NCI-H1048 (cell line): ENCODE results near the gene DLAT.
A peak's percentile ranks its signal among the peaks of the same experiment; 100 is the strongest.
"Not testable (repeated sequence)": the region's sequence is repeated elsewhere in the genome, so short reads cannot be mapped to it uniquely, and the experiment has no call there.

Experiments
- DNase-seq: peaks from one replicate; lab custom pipeline; 2025; lab: John Stamatoyannopoulos, UW

DLAT gene

GRCh38 chr11:112050721-112051120 is 25.5 kb downstream of the DLAT start:
- DNase-seq = no peak

GRCh38 chr11:112051768-112052167 is 26.6 kb downstream of the DLAT start:
- no peak for DNase-seq

- no peak for DNase-seq
Measured at GRCh38 chr11:112057170-112057569, 32.0 kb downstream of the DLAT start.

GRCh38 chr11:112058103-112058502 is 32.9 kb downstream of the DLAT start:
- no peak for DNase-seq

GRCh38 chr11:112062923-112063322 is 37.7 kb downstream of the DLAT start:
- no peak for DNase-seq

GRCh38 chr11:112073941-112074811 is 49.0 kb downstream of the DLAT start, which contains the start of the genes NKAPD1 and PIH1D2:
Gene NKAPD1 (plus strand): TSS chr11:112074299. CDS start chr11:112075575, 1,276 bp downstream.
Gene PIH1D2 (minus strand): TSS chr11:112074017. CDS start chr11:112073174, 843 bp downstream.
- DNase-seq = peak; percentile 58

- DNase-seq = no peak
Measured at GRCh38 chr11:112082729-112083128, 57.5 kb downstream of the DLAT start.

- no peak for DNase-seq
Measured at GRCh38 chr11:112085822-112086421, 60.7 kb downstream of the DLAT start.

- DNase-seq = peak; percentile 89
Measured at GRCh38 chr11:112086422-112087191, 61.4 kb downstream of the DLAT start, which contains the start of the genes SDHD and TIMM8B. Gene SDHD (plus strand): TSS chr11:112086873. CDS start chr11:112086908, 35 bp downstream. Gene TIMM8B (minus strand): TSS chr11:112086756. CDS start chr11:112086723, 33 bp downstream.

- DNase-seq = no peak
Measured at GRCh38 chr11:112087212-112087611, 62.0 kb downstream of the DLAT start.

- DNase-seq = not testable (repeated sequence)
Measured at GRCh38 chr11:112095302-112095701, 70.1 kb downstream of the DLAT start.

- no peak for DNase-seq
Measured at GRCh38 chr11:112096194-112096593, 71.0 kb downstream of the DLAT start.

- no peak for DNase-seq
Measured at GRCh38 chr11:112097734-112098528, 72.7 kb downstream of the DLAT start.

- DNase-seq = no peak
Measured at GRCh38 chr11:112100462-112100861, 75.3 kb downstream of the DLAT start.

- DNase-seq = no peak
Measured at GRCh38 chr11:112103446-112103845, 78.2 kb downstream of the DLAT start.

- no peak for DNase-seq
Measured at GRCh38 chr11:112106070-112106469, 80.9 kb downstream of the DLAT start.
